Psoas muscle (tissue), 8 donors: ENCODE results near the gene BBS9. TPM values are rescaled to one million over a fixed set of nuclear protein-coding genes. Genes with fewer than 3 reads are reported as not detected.

Experiments used
- ATAC-seq, 4 donors: fragments of 200-7000 bp; cut with Tn5 transposase; one replicate each; pipeline ENCODE4 v1.9.1; 2020; ENCODE audit warnings: moderate library complexity in 3 of 4, mild to moderate bottlenecking in 2 of 4
- DNase-seq, 2 donors: peaks; one replicate each; pipeline ENCODE4 v3.0.0-alpha.2; 2020
- H3K27ac ChIP-seq: fragments of 200-600 bp; one replicate; pipeline ENCODE4 v1.8.0; 2022
- H3K27me3 ChIP-seq, 3 donors: fragments of 200-600 bp in 1 of 3; one replicate each; pipeline versions ENCODE4 v1.6.1 to v1.8.0; 2013 to 2022; ENCODE audit warnings: low read length in 2 of 3, mild to moderate bottlenecking in 2 of 3, moderate library complexity in 1 of 3; ENCODE audit not compliant: insufficient read depth in 3 of 3
- H3K36me3 ChIP-seq, 2 donors: fragments of 200-600 bp in 1 of 2; one replicate each; pipeline versions ENCODE4 v1.6.1 to v1.8.0; 2013 to 2022; ENCODE audit warnings: low read depth in 1 of 2, mild to moderate bottlenecking in 1 of 2, moderate library complexity in 1 of 2; ENCODE audit not compliant: insufficient read depth in 1 of 2
- H3K4me1 ChIP-seq: fragments of 200-600 bp; one replicate; pipeline ENCODE4 v1.8.0; 2022
- H3K4me3 ChIP-seq: fragments of 200-600 bp; one replicate; pipeline ENCODE4 v1.8.0; 2022; ENCODE audit warnings: mild to moderate bottlenecking
- H3K9me3 ChIP-seq: fragments of 200-600 bp; one replicate; pipeline ENCODE4 v1.8.0; 2022
- CTCF ChIP-seq: fragments of 200-600 bp; IDR thresholded peaks from one replicate; pipeline ENCODE4 v1.8.0; 2022; ENCODE audit warnings: antibody characterized with exemption
- WGBS, 3 donors: extraction: QIAGEN DNeasy Blood & Tissue Kit; methylation state at CpG; one replicate each; pipeline versions ENCODE4 v1.1.6 to v1.1.7; 2013; 5-methylcytosine and 5-hydroxymethylcytosine counted together
- intact Hi-C, 2 donors: fragments of 100-400 bp; cut with DNase I; formaldehyde crosslinking; loops; one replicate each; pipeline versions ENCODE4 v1.11.0 to v1.14.2; 2022
- polyA plus RNA-seq, 3 donors: library from polyadenylated mRNA; stranded (reverse); fragments of 200-250 nt; gene quantifications; one replicate each; pipeline ENCODE4 v1.2.3, GENCODE V29; 2013
- total RNA-seq, 4 donors: library from RNA; stranded (reverse); fragmentation: NEBNext Ultra II Directional in 2 of 4; extraction: Animal tissue kit (Norgen Biotek cat#: 25700) in 2 of 4; gene quantifications; one replicate each; pipeline versions ENCODE4 v1.2.1 to v1.2.4, GENCODE V29; 2021 to 2023
- donor health status: healthy with polysubstance abuse.
- donor health status: DM: no; HTN: no; CAD: no; lungs with moderate emphysema.
- donor health status: Bipolar disorder and iron deficiency.
- donor health status: healthy.
- donor health status: DM: yes; HTN: yes; CAD: no.
- donor health status: DM: no; HTN: no; CAD: no.
- donor health status: DM: no; HTN: no; CAD: no.
- donor health status: DM: yes; HTN: yes; CAD: no.

BBS9 gene
- total and polyA plus RNA-seq, 7 donors: 2.7 to 7.3 (median 4.1) TPM

- Histone ChIP-seq H3K4me1 (no peaks in the 10 kb centered on the region), H3K36me3 (no peaks in the 10 kb centered on the region), H3K27ac (no peak overlapping the region), H3K9me3 (no peaks in the 10 kb centered on the region), H3K4me3 (no peak overlapping the region), H3K27me3 (no peaks in the 10 kb centered on the region)
- no peak for TF ChIP-seq CTCF
- 85 to 87% (median 87%) methylated on average over 5 of the region's 5 CpGs for WGBS, 3 donors
- intact Hi-C loops: no loop called here
- ATAC-seq (no peak), DNase-seq (no peak)
Observed at GRCh38 chr7:33354201-33354600, 224.8 kb downstream of the BBS9 start.

- no peak for TF ChIP-seq CTCF
Observed at GRCh38 chr7:33355386-33355785, 226.0 kb downstream of the BBS9 start.

GRCh38 chr7:33356336-33356735, 227.0 kb downstream of the BBS9 start:
- no peaks in the 10 kb centered on the region for H3K4me1 ChIP-seq
- no peak overlapping the region for H3K4me3 ChIP-seq
- 84 to 92% (median 90%) methylated on average over 2 of the region's 2 CpGs for WGBS, 3 donors
- no peak for ATAC-seq
- no peaks in the 10 kb centered on the region for H3K36me3 ChIP-seq
- H3K9me3 ChIP-seq: no peaks in the 10 kb centered on the region
- no peak for DNase-seq
- no peak for TF ChIP-seq CTCF
- intact Hi-C loops: no loop called here
- no peaks in the 10 kb centered on the region for H3K27me3 ChIP-seq
- no peak overlapping the region for H3K27ac ChIP-seq

More at GRCh38 chr7:33355386-33355785, 226.0 kb downstream of the BBS9 start:
- intact Hi-C loops: no loop called here
- Histone ChIP-seq H3K36me3 (no peaks in the 10 kb centered on the region), H3K27ac (no peak overlapping the region), H3K4me3 (no peak overlapping the region), H3K9me3 (no peaks in the 10 kb centered on the region), H3K4me1 (no peaks in the 10 kb centered on the region), H3K27me3 (no peaks in the 10 kb centered on the region)
- DNase-seq: no peak
- WGBS, 3 donors: 86 to 97% (median 96%) methylated on average over 1 of the region's 1 CpG
- ATAC-seq: no peak

GRCh38 chr7:33357846-33358245, 228.5 kb downstream of the BBS9 start:
- intact Hi-C loops: no loop called here
- 98 to 100% (median 99%) methylated on average over 2 of the region's 2 CpGs for WGBS, 3 donors

More at GRCh38 chr7:33357846-33358245, 228.5 kb downstream of the BBS9 start:
- ATAC-seq: no peak
- H3K36me3 ChIP-seq: no peaks in the 10 kb centered on the region
- DNase-seq: no peak
- no peak overlapping the region for H3K4me3 ChIP-seq
- H3K9me3 ChIP-seq: no peaks in the 10 kb centered on the region
- no peak for TF ChIP-seq CTCF
- H3K27ac ChIP-seq: no peak overlapping the region
- no peaks in the 10 kb centered on the region for H3K4me1 ChIP-seq
- H3K27me3 ChIP-seq: no peaks in the 10 kb centered on the region
